ENCODE results near the gene LDOC1.

- no peak for TF ChIP-seq CTCF (IDR thresholded peaks at IDR 0.05)
- TF ChIP-seq POLR2AphosphoS5 (IDR thresholded peaks at IDR 0.05) = no peak
- no peak for TF ChIP-seq POLR2A (IDR thresholded peaks at IDR 0.05)
Observed at GRCh38 chrX:141183000-141183399, 6.1 kb upstream of the LDOC1 start.
